NCI-H1436 treated with DMSO at 0.1 percent for 48 hours (cell line): ENCODE measurements around the gene SRP72.

Experiments used
- DNase-seq: peaks from one replicate; lab custom pipeline; 2025; lab: John Stamatoyannopoulos, UW

The SRP72 gene

DNA sequence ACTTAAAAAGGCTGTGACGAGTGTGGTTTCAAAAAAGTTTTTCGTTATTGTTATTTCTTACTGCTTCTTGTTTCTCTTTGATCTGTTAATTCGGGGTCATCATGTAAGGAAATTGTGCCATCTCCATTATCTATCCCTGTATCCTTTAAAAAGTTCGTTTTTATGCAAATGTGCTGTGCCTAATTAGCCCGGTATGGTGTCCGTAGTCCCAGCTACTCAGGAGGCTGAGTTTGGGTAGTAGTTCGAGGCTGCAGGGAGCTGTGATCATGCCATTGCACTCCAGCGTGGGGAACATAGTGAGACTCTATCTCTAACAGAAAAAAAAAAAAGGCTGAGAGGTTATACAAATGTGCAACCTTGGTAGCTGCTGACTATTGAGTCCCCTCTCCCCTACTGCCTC lies 83.2 kb downstream of the SRP72 start:
- no peak for DNase-seq

- no peak for DNase-seq
Observed at GRCh38 chr4:56551516-56551915, 84.1 kb downstream of the SRP72 start.

- no peak for DNase-seq
Observed at GRCh38 chr4:56552273-56552672, 84.9 kb downstream of the SRP72 start.
